GM18873 (cell line): Measurements from ENCODE around the gene LGR6.
"Not testable (repeated sequence)": the region's sequence is repeated elsewhere in the genome, so short reads cannot be mapped to it uniquely, and the experiment has no call there.

Source experiments
- ATAC-seq: cut with Tn5 transposase; IDR thresholded peaks from one replicate; pipeline ENCODE4 v1.9.1; 2021; ENCODE audit warnings: mild to moderate bottlenecking, moderate library complexity, moderate number of reproducible peaks; ENCODE audit not compliant: unreplicated experiment, low FRiP score

LGR6 gene

DNA sequence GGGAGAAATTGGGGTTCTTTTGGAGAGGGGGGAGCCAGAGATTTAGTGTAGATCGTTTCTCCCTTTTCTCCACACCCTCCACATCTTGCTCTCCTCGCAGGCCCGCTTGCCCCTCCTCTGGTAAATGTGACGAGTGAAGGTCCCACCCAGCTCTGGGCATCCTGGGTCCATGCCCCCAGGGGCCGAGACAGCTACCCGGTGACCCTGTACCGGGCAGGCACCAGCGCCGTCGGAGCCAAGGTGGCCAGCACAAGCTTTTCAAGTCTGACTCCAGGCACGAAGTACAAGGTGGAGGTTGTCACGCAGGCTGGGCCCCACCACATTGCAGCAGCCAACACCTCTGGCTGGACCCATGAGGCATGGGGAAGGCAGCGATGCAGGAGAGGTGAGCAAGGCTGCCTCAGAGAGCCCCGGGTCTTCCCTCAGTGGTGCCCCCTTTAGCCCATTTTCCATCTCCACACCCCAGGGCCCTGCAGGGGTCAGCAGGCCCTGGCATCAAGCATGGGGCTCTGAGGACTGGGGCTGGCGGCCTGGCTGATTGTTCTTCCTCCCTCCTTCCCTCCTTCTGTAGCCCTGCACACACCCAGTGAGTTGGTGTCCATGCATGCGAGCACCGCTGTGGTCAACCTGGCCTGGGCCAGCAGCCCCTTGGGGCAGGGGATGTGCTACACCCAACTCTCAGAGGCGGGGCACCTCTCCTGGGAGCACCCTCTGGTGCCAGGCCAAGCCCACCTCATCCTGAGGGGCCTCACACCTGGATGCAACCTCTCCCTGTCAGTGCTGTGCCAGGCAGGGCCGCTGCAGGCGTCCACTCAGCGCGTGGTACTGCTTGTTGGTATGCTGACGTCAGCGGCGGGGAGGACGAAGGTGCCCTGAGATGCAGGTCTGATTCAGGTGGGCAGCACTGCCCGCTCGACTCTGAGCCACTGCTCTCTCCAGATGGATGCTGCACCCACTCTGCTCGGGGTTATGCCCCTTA, 16.4 kb upstream of the LGR6 start:
- no peak for ATAC-seq

DNA sequence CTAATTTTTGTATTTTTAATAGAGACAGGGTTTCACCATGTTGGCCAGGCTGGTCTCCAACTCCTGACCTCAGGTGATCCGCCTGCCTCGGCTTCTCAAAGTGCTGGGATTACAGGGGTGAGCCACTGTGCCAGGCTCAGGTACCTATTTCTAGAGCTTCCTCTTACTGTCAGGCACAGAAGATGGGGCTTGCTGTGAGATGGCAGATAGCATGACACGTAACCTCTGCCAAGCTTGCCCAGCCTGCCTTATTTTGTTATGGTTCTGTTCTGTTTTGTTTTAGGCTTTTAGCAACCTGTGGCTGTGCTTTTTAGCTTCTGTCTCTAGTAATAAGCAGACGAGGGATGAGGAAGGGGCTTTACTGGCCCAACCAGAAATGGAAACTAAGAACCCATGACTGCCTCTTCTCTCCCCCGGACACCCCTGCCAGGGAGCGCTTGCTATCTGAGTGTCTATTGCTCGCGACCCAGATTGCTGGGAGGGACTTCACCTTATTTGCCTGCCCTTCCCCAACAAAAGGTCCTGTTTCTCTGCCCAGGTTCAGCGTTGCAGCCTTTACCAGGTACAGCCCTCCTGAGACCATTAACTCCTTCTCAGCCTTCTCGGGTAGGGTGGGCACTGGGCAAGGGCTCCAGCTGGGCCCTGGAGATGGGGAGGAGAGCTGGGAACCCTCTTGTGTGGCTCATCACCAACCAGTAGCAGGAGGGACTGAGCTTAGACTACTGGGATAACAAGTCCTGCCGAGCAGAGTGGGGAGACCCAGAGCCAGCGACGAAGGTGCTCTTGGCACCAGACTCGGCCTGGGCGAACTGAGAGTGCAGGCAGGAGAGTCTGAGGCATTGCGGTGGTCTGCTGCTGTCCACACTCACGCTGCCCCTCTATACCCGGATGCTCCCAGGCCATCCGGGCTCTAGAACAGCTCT, 13.5 kb upstream of the LGR6 start:
- no peak for ATAC-seq

DNA sequence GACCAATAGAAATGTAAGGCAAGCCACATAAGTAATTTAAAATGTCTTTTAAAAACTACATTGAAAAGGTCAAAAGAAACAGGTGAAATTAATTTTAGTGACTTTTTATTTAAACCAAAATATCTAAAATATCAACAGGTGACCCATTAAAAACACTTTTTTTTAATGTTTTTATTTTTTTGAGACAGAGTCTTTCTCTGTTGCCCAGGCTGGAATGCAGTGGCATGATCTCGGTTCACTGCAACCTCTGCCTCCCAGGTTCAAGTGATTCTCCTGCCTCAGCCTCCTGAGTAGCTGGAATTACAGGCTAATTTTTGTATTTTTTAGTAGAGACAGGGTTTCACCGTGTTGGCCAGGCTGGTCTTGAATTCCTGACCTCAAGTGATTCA, 12.9 kb upstream of the LGR6 start:
- ATAC-seq, result not testable (repeated sequence)

DNA sequence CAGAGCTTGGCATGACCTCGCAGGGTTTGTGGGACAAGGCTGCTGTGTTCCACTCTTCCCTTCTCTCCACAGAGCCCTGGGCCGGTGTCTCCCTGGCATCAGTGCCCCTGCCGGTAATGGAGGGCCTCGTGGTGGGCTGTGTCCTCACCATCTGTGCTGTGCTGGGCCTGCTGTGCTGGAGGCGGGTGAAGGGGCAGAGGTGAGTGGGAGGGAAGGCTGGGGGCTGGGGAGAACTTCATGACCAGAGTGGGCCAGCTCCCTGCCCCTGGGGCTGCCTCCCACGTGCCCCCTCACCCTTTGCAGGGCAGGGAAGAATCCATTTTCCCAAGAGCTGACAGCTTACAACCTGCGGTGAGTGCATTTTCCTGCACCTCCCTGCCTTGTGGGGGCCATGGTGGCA, 12.0 kb upstream of the LGR6 start:
- no peak for ATAC-seq

DNA sequence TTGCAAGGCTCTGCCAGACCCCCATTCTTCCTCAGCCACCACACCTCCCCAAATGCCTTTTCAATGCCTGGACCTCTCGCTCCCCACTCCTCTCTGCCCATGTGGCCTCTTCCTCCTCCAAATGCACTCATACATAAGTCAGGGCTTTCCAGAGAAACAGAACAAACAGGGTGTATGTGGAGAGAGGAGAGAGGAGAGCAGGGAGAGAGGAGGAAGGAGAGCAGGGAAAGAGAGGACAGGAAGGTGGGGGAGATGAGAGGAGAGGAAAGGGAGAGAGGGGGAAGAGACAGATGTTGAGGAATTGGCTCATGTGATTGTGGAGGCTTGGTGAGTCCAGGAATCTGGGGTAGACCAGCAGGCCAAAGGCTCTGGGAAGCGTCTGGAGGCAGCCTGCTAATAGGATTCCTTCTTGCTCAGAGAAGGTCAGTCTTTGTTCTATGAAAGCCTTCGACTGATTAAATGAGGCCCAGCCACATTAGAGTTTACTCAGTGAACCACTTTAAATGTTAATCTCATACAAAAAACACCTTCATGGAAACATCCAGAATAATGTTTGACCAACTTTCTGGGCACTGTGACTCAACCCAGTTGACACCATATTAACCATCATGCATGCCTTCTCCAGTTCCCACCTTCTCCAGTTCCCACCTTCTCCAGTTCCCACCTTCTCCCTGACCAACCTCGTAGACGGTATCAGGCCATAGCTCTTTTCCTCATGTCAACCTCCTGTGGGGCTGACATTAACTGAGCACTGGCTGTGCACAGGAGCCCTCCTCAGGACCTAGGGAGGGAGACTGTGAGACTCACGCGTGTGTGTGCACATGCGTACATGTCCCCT, 11.3 kb upstream of the LGR6 start:
- ATAC-seq, result no peak

DNA sequence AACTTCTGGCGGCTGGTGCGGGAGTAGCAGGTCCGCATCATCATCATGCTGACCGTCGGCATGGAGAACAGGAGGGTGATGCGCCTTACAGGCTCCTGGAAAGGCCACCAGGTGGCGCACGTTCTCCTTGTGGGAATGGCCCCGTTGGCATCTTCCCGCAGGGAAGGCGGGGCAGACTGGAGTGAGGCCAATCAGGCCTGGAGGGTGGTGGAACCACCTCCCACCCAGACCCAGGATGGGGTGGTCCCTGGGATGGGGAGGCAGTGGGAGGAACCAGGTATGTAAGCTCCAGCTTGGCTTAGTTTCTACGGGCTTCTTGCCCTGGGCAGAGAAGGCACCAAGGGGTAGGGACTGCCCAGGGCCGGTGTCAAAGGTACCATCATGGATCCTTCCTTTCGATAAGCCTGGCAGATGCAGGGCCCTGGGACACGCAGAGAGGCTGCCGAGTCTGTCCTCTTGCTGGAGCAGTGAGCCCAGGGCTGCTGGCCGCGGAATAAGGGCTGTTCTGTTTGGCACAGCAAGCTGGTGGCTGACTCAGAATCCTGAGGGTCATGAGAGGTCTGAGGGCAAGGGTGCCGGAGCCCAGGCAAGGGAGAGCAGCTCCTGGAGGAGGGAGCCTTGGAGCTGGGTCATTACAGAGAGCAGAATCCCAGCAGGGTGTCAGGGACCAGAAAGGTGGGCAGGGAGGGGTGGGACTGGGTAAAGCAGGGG, 8.7 kb upstream of the LGR6 start:
- peak; percentile 48 for ATAC-seq

DNA sequence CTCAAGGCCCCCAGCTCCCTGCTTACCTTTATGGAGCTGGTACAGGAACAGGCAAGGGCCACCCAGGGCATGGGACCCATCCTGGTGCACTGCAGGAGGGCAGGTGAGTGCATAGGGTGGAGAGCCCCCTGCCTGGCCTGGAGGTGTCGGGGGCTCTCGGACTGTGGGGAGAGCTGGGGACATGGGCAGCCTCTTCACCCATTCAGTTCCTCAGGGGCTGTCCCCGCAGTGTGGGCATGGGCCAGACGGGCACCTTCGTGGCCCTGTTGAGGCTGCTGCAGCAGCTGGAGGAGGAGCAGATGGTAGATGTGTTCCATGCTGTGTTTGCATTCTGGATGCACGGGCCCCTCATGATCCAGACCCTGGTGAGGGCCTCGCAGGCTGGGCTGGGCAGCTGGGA, 7.3 kb upstream of the LGR6 start:
- no peak for ATAC-seq

DNA sequence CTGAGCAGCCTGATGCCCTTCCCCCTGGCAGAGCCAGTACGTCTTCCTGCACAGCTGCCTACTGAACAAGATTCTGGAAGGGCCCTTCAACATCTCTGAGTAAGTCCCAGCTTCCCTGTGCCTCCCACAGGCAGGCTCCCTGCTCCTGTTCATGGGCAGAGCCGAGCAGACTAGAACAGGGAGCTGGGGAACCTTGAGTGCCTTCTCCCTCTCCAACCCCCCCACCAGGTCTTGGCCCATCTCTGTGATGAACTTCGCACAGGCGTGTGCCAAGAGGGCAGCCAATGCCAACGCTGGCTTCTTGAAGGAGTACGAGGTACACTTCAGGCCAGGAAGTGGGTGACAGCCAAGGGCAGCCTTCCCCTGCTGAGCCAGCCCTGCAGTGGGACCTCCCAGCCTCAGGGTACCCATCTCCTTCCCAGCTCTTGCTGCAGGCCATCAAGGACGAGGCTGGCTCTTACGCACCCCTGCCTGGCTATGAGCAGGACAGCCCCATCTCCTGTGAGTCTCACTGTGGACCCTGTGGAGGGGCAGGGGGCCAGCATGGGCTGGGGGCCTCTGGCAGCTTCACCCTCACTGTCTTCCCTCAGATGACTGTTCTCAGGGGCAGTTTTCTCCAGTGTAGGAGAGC, 6.4 kb upstream of the LGR6 start:
- ATAC-seq, result no peak

DNA sequence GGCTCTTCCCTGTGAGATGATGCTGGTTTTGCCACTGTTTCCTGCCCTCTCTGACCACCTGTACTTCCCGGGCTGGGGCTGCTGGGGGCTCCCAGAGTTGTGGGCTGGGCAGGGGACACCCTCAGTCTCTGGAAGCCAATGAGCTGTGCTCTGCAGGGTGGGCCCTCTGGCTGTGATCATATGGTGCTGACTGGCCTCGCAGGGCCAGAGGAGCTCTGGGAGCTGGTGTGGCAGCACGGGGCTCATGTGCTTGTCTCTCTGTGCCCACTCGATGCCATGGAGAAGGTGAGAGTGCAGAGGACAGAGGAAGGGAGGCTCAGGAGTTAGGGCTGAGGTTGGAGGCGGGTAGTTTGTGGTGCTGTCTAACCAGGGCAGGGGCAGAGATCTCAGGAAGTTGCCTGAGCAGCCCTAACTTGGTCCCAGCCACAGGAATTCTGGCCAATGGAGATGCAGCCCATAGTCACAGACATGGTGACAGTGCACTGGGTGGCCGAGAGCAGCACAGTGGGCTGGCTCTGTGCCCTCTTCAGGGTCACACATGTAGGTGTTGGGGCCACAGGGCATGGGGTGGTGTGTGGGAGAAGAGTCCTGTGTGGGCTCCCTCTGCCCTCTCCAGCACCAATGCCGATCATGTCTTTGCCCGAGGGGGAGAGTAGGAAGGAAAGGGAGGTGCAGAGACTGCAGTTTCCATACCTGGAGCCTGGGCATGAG, 5.7 kb upstream of the LGR6 start:
- no peak for ATAC-seq

DNA sequence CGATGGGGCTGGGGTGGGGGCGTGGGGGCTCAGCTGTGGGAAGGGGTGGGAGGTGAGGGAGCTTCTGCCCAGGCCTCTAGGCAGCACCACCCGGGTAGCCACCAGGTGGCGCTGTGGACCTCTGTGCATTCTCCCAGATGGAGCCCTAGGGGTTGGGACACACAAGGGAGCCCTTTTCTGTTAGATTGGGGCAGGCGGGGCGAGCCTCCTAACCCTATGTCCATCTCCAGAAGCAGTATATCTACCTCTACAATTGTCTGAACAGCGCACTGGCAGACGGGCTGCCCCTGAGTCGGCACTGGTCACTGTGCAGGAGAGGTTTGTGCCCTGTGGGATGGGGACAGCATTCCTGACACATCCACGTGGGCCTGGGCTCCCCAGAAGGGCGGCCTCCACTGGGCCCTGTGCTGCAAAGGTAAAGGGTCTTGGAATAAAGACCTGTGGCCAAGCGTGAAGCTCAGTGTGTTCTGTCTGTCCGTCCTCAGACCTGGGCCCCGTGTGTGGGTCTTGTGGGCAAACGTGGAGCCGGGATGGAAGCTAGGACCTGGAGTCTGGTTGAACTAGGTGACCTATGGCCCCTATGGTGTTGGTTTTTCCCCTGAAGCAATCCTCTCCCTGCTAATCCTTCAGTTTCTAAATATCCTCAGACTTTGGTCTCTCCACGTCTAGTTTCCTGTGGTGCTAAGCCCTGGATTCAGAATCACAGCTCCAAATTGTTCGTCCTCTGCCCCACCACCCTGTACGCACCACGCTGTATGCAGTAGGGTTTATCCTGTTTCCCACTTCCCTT, 4.4 kb upstream of the LGR6 start:
- no peak for ATAC-seq

DNA sequence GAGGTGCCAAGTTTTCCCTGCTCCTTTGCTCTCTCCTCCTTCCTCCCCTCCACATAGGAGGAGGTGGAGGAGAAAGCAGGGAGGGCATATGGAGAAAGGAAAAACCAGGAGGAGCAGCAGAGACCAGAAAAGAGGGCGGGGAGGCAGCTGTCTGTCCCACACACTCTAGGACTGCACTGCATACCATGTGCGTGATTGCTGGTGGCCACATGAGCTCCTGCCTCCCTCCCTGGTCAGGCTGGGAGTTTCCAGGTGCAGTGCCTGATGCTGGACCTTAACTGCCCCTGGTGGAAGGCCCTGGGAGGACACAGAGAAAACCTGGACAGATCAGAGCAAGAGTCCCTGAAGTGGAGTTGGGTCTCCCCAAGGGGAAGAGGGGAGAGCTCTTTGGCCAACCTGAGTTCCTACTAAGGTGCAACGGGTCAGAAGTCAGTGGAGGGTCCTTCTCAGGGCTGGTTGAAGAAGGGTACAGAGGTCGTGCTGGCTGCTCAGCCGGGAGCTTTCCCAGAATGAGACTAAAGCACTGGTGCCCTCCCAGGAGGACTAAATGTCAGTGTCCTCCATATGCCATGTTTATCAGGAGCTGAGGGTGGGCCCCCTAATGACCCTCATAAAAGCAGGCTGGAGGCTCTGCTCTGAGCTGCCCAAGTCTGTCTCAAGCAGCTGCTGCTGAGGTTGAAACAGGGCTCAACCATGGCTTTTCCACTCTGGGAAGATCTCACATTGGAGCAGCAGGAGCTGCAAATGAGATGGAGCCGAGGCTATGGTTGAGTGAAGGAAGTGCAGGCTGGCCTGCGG, 3.5 kb upstream of the LGR6 start:
- no peak for ATAC-seq

DNA sequence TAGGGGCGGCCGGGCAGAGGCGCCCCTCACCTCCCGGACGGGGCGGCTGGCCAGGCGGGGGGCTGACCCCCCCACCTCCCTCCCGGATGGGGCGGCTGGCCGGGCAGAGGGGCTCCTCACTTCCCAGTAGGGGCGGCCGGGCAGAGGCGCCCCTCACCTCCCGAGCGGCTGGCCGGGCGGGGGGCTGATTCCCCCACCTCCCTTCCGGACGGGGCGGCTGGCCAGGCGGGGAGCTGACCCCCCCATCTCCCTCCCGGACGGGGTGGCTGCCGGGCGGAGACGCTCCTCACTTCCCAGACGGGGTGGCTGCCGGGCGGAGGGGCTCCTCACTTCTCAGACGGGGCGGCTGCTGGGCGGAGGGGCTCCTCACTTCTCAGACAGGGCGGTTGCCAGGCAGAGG, 2.2 kb upstream of the LGR6 start:
- ATAC-seq, result not testable (repeated sequence)

DNA sequence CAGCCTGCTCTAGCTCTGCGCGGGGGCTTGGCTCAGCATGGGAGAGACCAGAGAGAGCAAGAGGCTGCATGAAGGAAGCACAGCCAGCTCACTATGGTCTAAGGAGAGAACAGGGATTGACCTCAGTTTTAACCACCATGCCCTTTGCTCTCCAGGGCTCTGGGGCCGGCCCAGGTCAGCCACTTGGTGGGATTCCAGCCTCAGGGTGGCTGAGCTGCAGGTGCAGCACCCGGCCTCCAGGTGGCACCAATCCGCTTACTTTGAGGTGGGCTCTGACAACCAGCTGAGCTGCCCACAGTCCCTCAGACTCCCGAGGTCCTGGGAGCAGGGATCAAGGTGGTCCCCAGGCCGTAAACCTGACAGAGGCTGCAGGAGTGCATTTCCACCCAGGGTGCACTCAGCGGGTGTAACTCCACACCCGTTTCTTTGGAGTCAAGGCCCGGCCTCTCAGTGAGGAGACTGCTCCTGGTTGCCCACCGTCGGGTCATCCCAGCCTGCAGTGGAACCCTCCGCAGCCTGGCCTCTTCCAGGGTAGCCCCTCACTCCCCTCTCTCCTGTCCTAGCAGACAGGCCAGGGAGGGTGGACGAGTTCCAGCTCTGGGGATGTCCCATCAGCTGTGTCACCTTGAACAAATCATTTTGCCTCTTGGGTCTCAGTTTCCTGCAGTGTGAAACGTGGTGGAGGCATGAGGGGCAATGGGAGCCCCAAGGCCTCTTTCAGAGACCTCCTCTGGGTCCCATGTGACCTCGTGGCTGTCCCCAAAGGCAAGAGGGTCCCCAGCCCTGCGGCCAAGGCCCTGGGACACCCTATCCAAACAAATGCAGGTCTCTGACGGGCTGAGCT, 607 bp upstream of the LGR6 start:
- no peak for ATAC-seq

DNA sequence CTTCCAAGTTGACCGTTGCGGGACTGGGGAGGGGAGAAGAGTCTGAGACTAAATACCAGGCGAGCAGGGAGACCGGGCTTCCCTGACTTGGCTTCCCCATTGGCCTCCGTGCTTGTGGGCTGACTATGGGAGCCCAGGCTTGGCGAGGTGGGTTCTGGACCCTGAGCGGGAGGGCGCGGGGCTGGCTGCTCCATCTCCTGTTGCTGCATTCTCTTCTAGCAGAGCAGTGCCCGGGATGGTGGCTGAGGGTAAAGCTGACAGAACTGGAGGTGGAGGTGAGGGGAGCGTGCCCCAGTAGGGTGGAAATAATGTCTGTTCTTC, 689 bp downstream of the LGR6 start:
- ATAC-seq, result no peak

DNA sequence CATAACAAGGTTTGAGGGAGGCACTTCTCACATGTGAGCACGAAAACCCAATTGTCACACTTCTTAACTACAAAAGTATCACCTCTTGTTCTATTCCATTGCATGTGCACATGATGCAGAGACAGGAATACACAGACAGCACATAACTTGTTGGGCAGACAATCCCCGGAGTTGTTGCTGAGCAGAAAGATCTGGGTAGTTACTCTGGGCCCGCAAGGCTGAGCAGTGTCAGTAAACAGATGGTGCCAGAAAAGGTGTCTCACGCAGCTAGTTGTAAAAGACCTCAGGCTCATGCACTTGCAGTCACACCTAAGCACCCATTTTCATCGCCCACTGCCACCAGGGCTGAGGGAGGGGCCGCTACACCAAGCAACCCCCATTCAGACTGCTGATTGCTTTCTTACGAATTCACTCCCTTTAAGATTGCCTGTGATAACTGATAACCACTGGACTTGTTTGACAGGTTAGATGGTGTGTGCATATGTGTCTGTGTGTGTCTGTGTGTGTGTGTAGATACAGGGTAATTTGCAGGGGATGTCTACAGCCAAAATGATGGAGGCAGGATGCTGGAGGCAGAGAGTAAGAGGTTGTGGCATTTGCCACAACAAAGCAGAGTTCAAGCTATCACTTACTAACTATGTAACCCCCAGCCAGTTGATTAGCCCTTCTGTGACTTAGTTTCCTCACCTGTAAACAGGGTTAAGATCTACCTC, 4.2 kb downstream of the LGR6 start:
- ATAC-seq, result no peak

DNA sequence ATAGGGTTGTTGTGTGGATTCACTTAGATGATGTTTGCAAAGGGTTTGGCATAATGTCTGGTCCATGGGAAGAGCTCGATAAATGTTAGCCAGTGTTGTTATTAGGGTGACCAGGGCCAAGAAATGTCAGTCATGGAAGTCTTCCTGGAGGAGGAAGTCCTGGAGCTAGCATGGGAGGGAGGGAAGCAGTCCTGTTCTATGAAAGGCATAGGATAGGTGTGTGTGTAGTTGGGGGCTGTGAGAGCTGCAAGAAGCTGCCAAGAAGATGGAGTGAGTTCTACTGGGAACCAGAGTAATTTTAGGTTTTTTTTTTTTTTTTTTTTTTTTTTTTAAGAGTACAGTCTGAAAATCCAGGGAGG, 4.7 kb downstream of the LGR6 start:
- no peak for ATAC-seq
